ENCODE measurements around the gene SRSF1. TPM values are rescaled to one million over a fixed set of nuclear protein-coding genes. Genes with fewer than 3 reads are reported as not detected.

SRSF1 gene
- total RNA-seq, 3 donors from 2014 or later (not counting 1 experiment from before 2014, with no cell fraction given), result 125 to 157 (median 137) TPM

DNA sequence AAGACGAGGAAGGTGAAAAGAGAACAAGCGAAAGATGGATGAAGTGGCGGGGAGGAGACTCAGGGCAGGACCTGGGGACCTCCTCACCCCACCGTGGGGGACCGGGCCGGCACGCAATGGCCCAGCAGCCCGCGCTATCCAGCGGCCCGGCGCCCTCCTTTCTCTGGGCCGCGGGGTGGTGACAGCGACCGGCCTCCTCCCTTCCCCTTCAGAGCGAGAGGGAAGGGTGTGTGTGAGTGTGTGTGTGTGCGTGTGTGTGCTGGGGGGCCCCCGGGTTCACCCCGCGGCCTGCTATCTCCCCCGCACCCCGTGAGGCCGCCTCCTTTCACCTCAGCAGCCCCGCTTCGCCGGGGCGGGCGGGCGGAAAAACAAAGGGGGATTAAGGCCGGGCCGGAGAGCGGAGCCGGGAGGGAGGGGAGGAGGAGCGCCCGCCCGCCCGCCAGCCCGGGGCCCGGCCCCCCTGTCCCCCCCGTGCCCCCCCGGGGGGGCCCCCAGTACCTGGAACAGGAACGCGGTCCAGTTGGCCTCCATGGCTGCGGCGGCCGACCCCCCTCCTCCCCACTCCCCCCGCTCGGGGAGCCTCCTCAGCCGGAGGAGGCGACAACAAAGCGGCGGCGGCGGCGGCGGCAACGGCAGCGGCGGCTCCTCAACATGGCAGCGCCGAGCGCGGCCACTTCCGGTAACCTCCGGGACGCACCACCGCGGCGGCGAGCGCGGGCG lies 19.3 kb downstream of the SRSF1 start, which contains the start of gene VEZF1:
Gene VEZF1, minus strand, starts transcription at position 674 of the 720 bp plus-strand sequence. Its CDS starts 143 bp downstream, at position 531.
- H3K4me3 ChIP-seq (ENCODE audit: low read length), result peak within 1 kb of the TSS; percentile 91
- intact Hi-C loops (cut with micrococcal nuclease), result loop anchor here (2.0 kb wide), 1 partner anchor 19 kb away; the partner anchor contains the start of gene SRSF1
- Mint-ChIP-seq H3K27me3 (ENCODE audit: low read depth in 2 of 2) (no peaks in the 10 kb centered on the region), H3K9me3 (no peaks in the 10 kb centered on the region), H3K36me3 (no peaks in the 10 kb centered on the region), H3K4me1 (peaks cover 59 to 61% of the 10 kb centered on the region in 2 donors), H3K27ac (peak within 1 kb of the TSS; percentile 87 to 95), H3K4me3 (peak within 1 kb of the TSS; percentile 93)
- DNase-seq (peak; percentile 78 to 84), ATAC-seq (peak; percentile 61 to 79 (median 79))
- TF ChIP-seq CTCF (IDR thresholded peaks at IDR 0.05), result no peak
- no peaks in the 10 kb centered on the region for H3K36me3 ChIP-seq (ENCODE audit: control insufficient read depth, insufficient read depth, low read length)
- no peaks in the 10 kb centered on the region for H3K9me3 ChIP-seq (ENCODE audit: control insufficient read depth, insufficient read depth, low read length)
- H3K4me1 ChIP-seq (ENCODE audit: control insufficient read depth, insufficient read depth, low read length), result peaks cover 26% of the 10 kb centered on the region
- peak within 1 kb of the TSS; percentile 81 for H3K27ac ChIP-seq (ENCODE audit: low read length)
- H3K27me3 ChIP-seq (ENCODE audit: control insufficient read depth, insufficient read depth, low read length), result no peaks in the 10 kb centered on the region
- WGBS (ENCODE audit: insufficient coverage), result under 1% methylated on average over 69 of the region's 74 CpGs

DNA sequence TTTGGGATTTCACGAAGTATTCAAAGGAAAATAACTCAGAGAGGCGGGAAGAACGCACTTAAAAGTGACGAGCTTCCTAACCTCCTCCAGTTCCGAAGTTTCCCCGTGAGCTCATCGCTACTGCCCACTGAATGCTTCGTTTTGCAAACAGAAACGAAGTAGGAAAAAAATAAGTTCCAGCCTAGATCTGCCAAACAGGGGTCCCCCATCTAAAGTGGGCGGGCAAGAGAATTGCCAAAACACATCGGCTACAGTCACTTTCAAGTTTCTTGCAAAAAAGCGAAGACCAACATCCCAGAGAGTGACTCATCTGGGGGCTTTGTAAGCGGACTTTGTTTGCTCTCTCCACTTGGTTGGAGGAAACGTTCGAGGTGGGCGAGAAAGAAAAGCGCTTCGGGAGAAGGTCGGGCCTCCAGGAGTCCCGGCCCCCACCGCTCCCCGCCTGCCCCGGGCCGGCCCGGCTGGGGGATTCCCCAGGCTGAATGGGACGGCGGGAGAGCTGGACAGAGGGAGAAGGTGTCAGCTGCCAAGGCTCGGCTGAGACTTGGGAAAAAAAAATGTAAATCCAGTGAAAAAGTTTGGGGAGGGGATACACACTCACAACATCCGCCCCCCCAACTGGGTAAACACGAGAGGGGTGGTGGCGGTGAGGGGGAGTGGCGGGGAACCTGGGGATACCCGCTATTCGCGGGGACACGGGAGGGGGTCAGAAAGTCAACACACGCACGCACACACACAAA lies 20.0 kb downstream of the SRSF1 start:
- H3K27ac ChIP-seq (ENCODE audit: low read length), result peak overlapping the region; percentile 81
- peaks cover 31% of the 10 kb centered on the region for H3K4me1 ChIP-seq (ENCODE audit: control insufficient read depth, insufficient read depth, low read length)
- H3K4me3 ChIP-seq (ENCODE audit: low read length), result peak overlapping the region; percentile 83
- DNase-seq, result peak; percentile 31 to 70
- Mint-ChIP-seq H3K27ac (peak overlapping the region; percentile 79 to 95), H3K4me3 (peak overlapping the region; percentile 93), H3K9me3 (no peaks in the 10 kb centered on the region), H3K4me1 (peaks cover 64 to 68% of the 10 kb centered on the region in 2 donors), H3K36me3 (peaks cover 3% of the 10 kb centered on the region), H3K27me3 (ENCODE audit: low read depth in 2 of 2) (no peaks in the 10 kb centered on the region)
- no peaks in the 10 kb centered on the region for H3K9me3 ChIP-seq (ENCODE audit: control insufficient read depth, insufficient read depth, low read length)
- peaks cover 6% of the 10 kb centered on the region for H3K36me3 ChIP-seq (ENCODE audit: control insufficient read depth, insufficient read depth, low read length)
- WGBS (ENCODE audit: insufficient coverage), result 2% methylated on average over 36 of the region's 38 CpGs
- ATAC-seq, result peak in 2 of 3 donors; percentile 1 to 27
- TF ChIP-seq CTCF (IDR thresholded peaks at IDR 0.05), result no peak
- H3K27me3 ChIP-seq (ENCODE audit: control insufficient read depth, insufficient read depth, low read length), result no peaks in the 10 kb centered on the region
- intact Hi-C loops (cut with micrococcal nuclease), result loop anchor here (2.0 kb wide), 1 partner anchor 20 kb away; the partner anchor contains the start of gene SRSF1

DNA sequence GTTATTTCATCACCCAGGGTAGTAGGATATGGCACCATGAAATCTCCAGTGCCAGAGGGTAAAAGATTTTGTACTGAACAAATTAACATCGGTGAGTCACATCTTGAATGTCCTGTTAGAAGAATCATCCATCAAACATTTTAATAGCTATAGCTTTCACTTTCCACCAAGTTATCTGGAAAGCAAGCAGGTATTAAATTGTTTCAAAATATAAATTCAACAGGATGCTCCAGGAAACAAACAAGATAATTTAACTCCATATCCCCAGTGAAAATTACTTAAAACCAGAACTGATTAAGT lies 21.4 kb downstream of the SRSF1 start:
- Histone ChIP-seq H3K27me3 (ENCODE audit: control insufficient read depth, insufficient read depth, low read length) (no peaks in the 10 kb centered on the region), H3K4me3 (ENCODE audit: low read length) (no peak overlapping the region), H3K27ac (ENCODE audit: low read length) (no peak overlapping the region), H3K9me3 (ENCODE audit: control insufficient read depth, insufficient read depth, low read length) (no peaks in the 10 kb centered on the region), H3K4me1 (ENCODE audit: control insufficient read depth, insufficient read depth, low read length) (peaks cover 31% of the 10 kb centered on the region), H3K36me3 (ENCODE audit: control insufficient read depth, insufficient read depth, low read length) (peaks cover 18% of the 10 kb centered on the region)
- TF ChIP-seq CTCF (IDR thresholded peaks at IDR 0.05), result no peak
- intact Hi-C loops (cut with micrococcal nuclease), result no loop called here
- Mint-ChIP-seq H3K27me3 (ENCODE audit: low read depth in 2 of 2) (no peaks in the 10 kb centered on the region), H3K4me3 (peak overlapping the region; percentile 64), H3K9me3 (no peaks in the 10 kb centered on the region), H3K4me1 (peaks cover 75 to 82% of the 10 kb centered on the region in 2 donors), H3K27ac (peak overlapping the region; percentile 27 to 79), H3K36me3 (peaks cover 16% of the 10 kb centered on the region)
- WGBS (ENCODE audit: insufficient coverage), result no CpG with 5 or more reads among the region's 1 CpG
- DNase-seq, result no peak
- no peak for ATAC-seq
